SK-N-SH (cell line): ENCODE data around the gene KRT85. TPM values are rescaled to one million over a fixed set of nuclear protein-coding genes. Genes with fewer than 3 reads are reported as not detected.

ENCODE experiments used
- CTCF ChIA-PET: fragments of 300-600, 350-600 bp; formaldehyde crosslinking; extraction: SDS; loops from one replicate; lab custom pipeline; 2021; lab: Yijun Ruan, JAX
- POLR2A ChIA-PET: fragments of 350-600 bp; sonication (Branson Sonifier 250); formaldehyde crosslinking; extraction: SDS; loops from one replicate; lab custom pipeline; 2020; ENCODE audit warnings: antibody characterized with exemption, inconsistent platforms; lab: Yijun Ruan, JAX
- DNase-seq: peaks from one replicate; pipeline ENCODE4 v3.0.0; 2012
- H2AFZ ChIP-seq: fragments of 200-600 bp; sonication (generic); 2 replicates; pipeline ENCODE4 v1.8.1; 2016; ENCODE audit warnings: antibody characterized with exemption, mild to moderate bottlenecking, low read depth
- H3F3A ChIP-seq: fragments of 200-600 bp; sonication (generic); replicated peaks from 2 replicates; pipeline ENCODE3; 2016; ENCODE audit warnings: antibody characterized with exemption, mild to moderate bottlenecking; ENCODE audit not compliant: insufficient read depth
- H3K27ac ChIP-seq, 2 experiments: fragments of 200-500 bp in 1 of 2; fragments of 200-600 bp in 1 of 2; sonication (Bioruptor generic) in 1 of 2; sonication (generic), shearing (Covaris generic) in 1 of 2; 2 replicates each; pipeline versions ENCODE4 v1.5.1 to v1.6.1; 2014 to 2016; ENCODE audit warnings: low read depth in 2 of 2, inconsistent platforms in 1 of 2, low read length in 1 of 2, mild to moderate bottlenecking in 1 of 2, mixed read lengths in 1 of 2
- H3K27me3 ChIP-seq: fragments of 200-600 bp; sonication (generic), shearing (Covaris generic); 2 replicates; pipeline ENCODE4 v1.6.1; 2016; ENCODE audit warnings: mixed run types; ENCODE audit not compliant: insufficient read depth
- H3K36me3 ChIP-seq, 2 experiments: fragments of 200-500 bp in 1 of 2; fragments of 200-600 bp in 1 of 2; sonication (Bioruptor generic) in 1 of 2; sonication (generic) in 1 of 2; replicated peaks in 1 of 2; 2 replicates each; pipeline versions ENCODE3 to v1.5.1; 2014 to 2016; ENCODE audit warnings: low read length in 1 of 2, mild to moderate bottlenecking in 1 of 2; ENCODE audit not compliant: insufficient read depth in 2 of 2, control insufficient read depth in 1 of 2
- H3K4me1 ChIP-seq, 2 experiments: fragments of 200-500 bp in 1 of 2; fragments of 200-600 bp in 1 of 2; sonication (Bioruptor generic) in 1 of 2; sonication (generic), shearing (Covaris generic) in 1 of 2; 2 replicates each; pipeline versions ENCODE4 v1.5.1 to v1.6.1; 2014 to 2016; ENCODE audit warnings: low read depth in 1 of 2, low read length in 1 of 2, mixed run types in 1 of 2; ENCODE audit not compliant: insufficient read depth in 2 of 2, control insufficient read depth in 1 of 2
- H3K4me2 ChIP-seq: fragments of 200-600 bp; sonication (generic), shearing (Covaris generic); 2 replicates; pipeline ENCODE4 v1.6.1; 2017; ENCODE audit warnings: mixed run types
- H3K4me3 ChIP-seq, 2 experiments: fragments of 200-500 bp in 1 of 2; fragments of 200-600 bp in 1 of 2; sonication (Bioruptor generic) in 1 of 2; sonication (generic), shearing (Covaris generic) in 1 of 2; 2 replicates each; pipeline versions ENCODE4 v1.5.1 to v1.8.1; 2014 to 2016; ENCODE audit warnings: low read depth in 2 of 2, inconsistent platforms in 1 of 2, low read length in 1 of 2, mild to moderate bottlenecking in 1 of 2, mixed read lengths in 1 of 2, moderate library complexity in 1 of 2
- H3K79me2 ChIP-seq: fragments of 200-600 bp; sonication (generic); 2 replicates; pipeline ENCODE4 v1.8.1; 2017; ENCODE audit warnings: mild to moderate bottlenecking; ENCODE audit not compliant: insufficient read depth
- H3K9ac ChIP-seq: fragments of 200-600 bp; sonication (generic); 2 replicates; pipeline ENCODE4 v1.6.1; 2017; ENCODE audit warnings: mixed run types
- H3K9me2 ChIP-seq: fragments of 200-600 bp; sonication (generic); 2 replicates; pipeline ENCODE4 v1.6.1; 2017; ENCODE audit warnings: mixed run types
- H3K9me3 ChIP-seq: fragments of 200-600 bp; sonication (generic); 2 replicates; pipeline ENCODE4 v1.6.1; 2017; ENCODE audit warnings: mixed run types, mild to moderate bottlenecking, moderate library complexity
- H4K20me1 ChIP-seq: fragments of 200-600 bp; sonication (generic); 2 replicates; pipeline ENCODE4 v1.6.1; 2017; ENCODE audit warnings: mild to moderate bottlenecking, mixed run types; ENCODE audit not compliant: insufficient read depth
- REST ChIP-seq: IDR thresholded peaks from 2 replicates; pipeline ENCODE4 v1.6.1; 2012; ENCODE audit warnings: mild to moderate bottlenecking, low read depth, low read length, moderate library complexity
- YY1 ChIP-seq: IDR thresholded peaks from 2 replicates; pipeline ENCODE4 v1.4.0; 2012; ENCODE audit warnings: low read depth, mild to moderate bottlenecking
- WGBS: methylation state at CpG from one replicate; pipeline ENCODE4 v1.1.6; 2017; ENCODE audit warnings: low lambda C conversion rate; 5-methylcytosine and 5-hydroxymethylcytosine counted together
- polyA plus RNA-seq, 3 experiments: library from polyadenylated mRNA; depleted of rRNA; stranded (reverse); fragments of >200 nt; gene quantifications; 2 replicates each; pipeline ENCODE4 v1.2.3, GENCODE V29; 2012

The KRT85 gene
- polyA plus RNA-seq, 1 of the 3 experiments (the other 2 are of a cell fraction): not detected

DNA sequence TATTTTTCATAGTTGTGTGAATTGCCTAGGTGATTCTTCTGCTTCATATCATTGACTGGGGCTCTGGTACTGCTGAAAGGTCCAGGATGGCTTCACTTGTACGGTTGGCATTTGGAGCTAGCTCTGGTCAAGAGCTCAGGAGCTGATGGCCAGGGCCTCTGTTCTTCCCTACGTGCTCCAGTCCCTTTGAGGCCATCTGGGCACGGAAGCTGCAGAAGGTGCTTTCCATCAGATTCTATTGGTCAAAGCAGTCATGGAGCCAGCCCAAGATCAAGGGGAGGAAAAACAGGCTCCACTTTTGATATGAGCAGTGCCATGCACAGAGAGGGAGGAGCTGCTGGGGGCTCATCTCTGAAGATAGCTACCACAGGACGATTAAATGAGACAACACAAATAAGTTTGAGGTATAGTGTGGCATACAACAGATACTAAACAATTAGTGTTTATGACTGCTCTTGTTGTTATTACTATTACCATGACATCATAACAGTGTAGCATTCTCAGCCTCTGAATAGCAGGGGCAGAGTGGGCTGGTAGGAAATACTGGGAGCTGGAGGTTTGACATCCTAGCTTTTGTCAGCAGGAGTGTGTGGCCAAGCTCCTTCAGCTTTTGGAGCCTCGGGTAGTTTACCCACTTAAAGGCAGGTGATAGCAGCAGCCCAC lies 56.5 kb downstream of the KRT85 start:
- no peak for DNase-seq
- H3K79me2 ChIP-seq: no peaks in the 10 kb centered on the region
- no peaks in the 10 kb centered on the region for H3K27me3 ChIP-seq
- no peaks in the 10 kb centered on the region for H4K20me1 ChIP-seq
- ChIA-PET CTCF (interaction anchor here (1.0 to 13.3 kb wide), 15 partner anchors 13 to 671 kb away, joined by 3 to 218 read pairs (median 5); partner anchors contain the start of gene KRT83), POLR2A (no interaction called here)
- WGBS: 50% methylated on average over 4 of the region's 5 CpGs
- no peaks in the 10 kb centered on the region for H3F3A ChIP-seq
- no peak for TF ChIP-seq YY1
- no peak for TF ChIP-seq REST
- H3K4me3 ChIP-seq: no peak overlapping the region
- H3K4me1 ChIP-seq: peaks cover 0 to 9% of the 10 kb centered on the region in 2 experiments; a peak in 1 of 4 replicates
- no peak overlapping the region for H3K9ac ChIP-seq
- no peak overlapping the region for H2AFZ ChIP-seq
- H3K4me2 ChIP-seq: no peak overlapping the region
- no peaks in the 10 kb centered on the region for H3K9me2 ChIP-seq
- no peaks in the 10 kb centered on the region for H3K9me3 ChIP-seq
- no peak overlapping the region for H3K27ac ChIP-seq
- no peaks in the 10 kb centered on the region for H3K36me3 ChIP-seq

Other genes starting within 250 kb of the KRT85 start
- gene KRT80, start 175.5 kb downstream of the KRT85 start, polyA plus RNA-seq (2012; rRNA removed): 14.9 and 17.4 TPM in 2 replicates
- 3.2 and 5.4 TPM in 2 replicates for gene KRT7, start 134.2 kb downstream of the KRT85 start, polyA plus RNA-seq (2012; rRNA removed)
- gene KRT86, start 92.8 kb downstream of the KRT85 start, polyA plus RNA-seq (2012; rRNA removed): 0.34 and 0.56 TPM in 2 replicates
- 0.80 and 1.9 TPM in 2 replicates for gene KRT81, start 75.9 kb downstream of the KRT85 start, polyA plus RNA-seq (2012; rRNA removed)
- 0.03 TPM in 1 of 2 replicates, not detected in the other for gene KRT83, start 46.1 kb downstream of the KRT85 start, polyA plus RNA-seq (2012; rRNA removed)
- not detected in 2 replicates for gene KRT84, start 18.2 kb upstream of the KRT85 start, polyA plus RNA-seq (2012; rRNA removed)
- not detected in 2 replicates for gene KRT82, start 38.9 kb upstream of the KRT85 start, polyA plus RNA-seq (2012; rRNA removed)
- not detected in 2 replicates for gene KRT75, start 66.9 kb upstream of the KRT85 start, polyA plus RNA-seq (2012; rRNA removed)
- not detected in 2 replicates for gene KRT6B, start 84.7 kb upstream of the KRT85 start, polyA plus RNA-seq (2012; rRNA removed)
- gene KRT6C, start 106.3 kb upstream of the KRT85 start, polyA plus RNA-seq (2012; rRNA removed): not detected in 2 replicates
- gene KRT6A, start 125.8 kb upstream of the KRT85 start, polyA plus RNA-seq (2012; rRNA removed): not detected in 2 replicates
- gene KRT5, start 152.9 kb upstream of the KRT85 start, polyA plus RNA-seq (2012; rRNA removed): not detected in 2 replicates
- gene KRT71, start 185.7 kb upstream of the KRT85 start, polyA plus RNA-seq (2012; rRNA removed): not detected in 2 replicates
- gene KRT74, start 206.4 kb upstream of the KRT85 start, polyA plus RNA-seq (2012; rRNA removed): not detected in 2 replicates
- not detected in 2 replicates for gene KRT72, start 234.0 kb upstream of the KRT85 start, polyA plus RNA-seq (2012; rRNA removed)